ENCODE data around the gene ZNF469. TPM values are rescaled to one million over a fixed set of nuclear protein-coding genes. Genes with fewer than 3 reads are reported as not detected.

ZNF469 gene
- total RNA-seq, 4 donors from 2014 or later, result 0.18 to 1.7 (median 0.64) TPM

- Histone ChIP-seq H3K4me1 (no peaks in the 10 kb centered on the region), H3K36me3 (no peaks in the 10 kb centered on the region), H3K9me3 (no peaks in the 10 kb centered on the region), H3K27me3 (no peaks in the 10 kb centered on the region), H3K4me3 (no peak overlapping the region), H3K27ac (no peak overlapping the region)
- TF ChIP-seq POLR2A (IDR thresholded peaks at IDR 0.05) (no peak), CTCF (IDR thresholded peaks at IDR 0.05) (no peak)
- DNase-seq, result no peak
These were observed 40.1 kb downstream of the ZNF469 start for GRCh38 chr16:88422733-88423447.

- no peaks in the 10 kb centered on the region for H3K27me3 ChIP-seq
- H3K36me3 ChIP-seq, result no peaks in the 10 kb centered on the region
- no peaks in the 10 kb centered on the region for H3K9me3 ChIP-seq
- no peak overlapping the region for H3K27ac ChIP-seq
- TF ChIP-seq POLR2A (IDR thresholded peaks at IDR 0.05), result no peak
- TF ChIP-seq CTCF (IDR thresholded peaks at IDR 0.05), result no peak
- DNase-seq, result no peak
- no peaks in the 10 kb centered on the region for H3K4me1 ChIP-seq
- H3K4me3 ChIP-seq, result no peak overlapping the region
These were observed 40.7 kb downstream of the ZNF469 start for GRCh38 chr16:88423448-88423850.

- Histone ChIP-seq H3K9me3 (no peaks in the 10 kb centered on the region), H3K27me3 (no peaks in the 10 kb centered on the region), H3K27ac (no peak overlapping the region), H3K4me1 (peaks cover 0 to 12% (median 6%) of the 10 kb centered on the region in 4 donors), H3K36me3 (no peaks in the 10 kb centered on the region), H3K4me3 (no peak overlapping the region)
- no peak for DNase-seq
- no peak for TF ChIP-seq CTCF (IDR thresholded peaks at IDR 0.05)
- no peak for TF ChIP-seq POLR2A (IDR thresholded peaks at IDR 0.05)
These were observed 42.0 kb downstream of the ZNF469 start for GRCh38 chr16:88424587-88425235.

- H3K4me1 ChIP-seq, result peaks cover 0 to 23% (median 10%) of the 10 kb centered on the region in 4 donors
- no peak overlapping the region for H3K4me3 ChIP-seq
- DNase-seq, result no peak
- no peaks in the 10 kb centered on the region for H3K27me3 ChIP-seq
- no peak for TF ChIP-seq POLR2A (IDR thresholded peaks at IDR 0.05)
- TF ChIP-seq CTCF (IDR thresholded peaks at IDR 0.05), result no peak
- H3K9me3 ChIP-seq, result no peaks in the 10 kb centered on the region
- no peak overlapping the region for H3K27ac ChIP-seq
- no peaks in the 10 kb centered on the region for H3K36me3 ChIP-seq
These were observed 43.3 kb downstream of the ZNF469 start for GRCh38 chr16:88426018-88426417.

GRCh38 chr16:88427376-88427775 lies 44.6 kb downstream of the ZNF469 start:
- Histone ChIP-seq H3K27ac (no peak overlapping the region), H3K27me3 (no peaks in the 10 kb centered on the region), H3K4me3 (no peak overlapping the region), H3K9me3 (no peaks in the 10 kb centered on the region), H3K4me1 (peaks cover 0 to 27% (median 10%) of the 10 kb centered on the region in 4 donors), H3K36me3 (no peaks in the 10 kb centered on the region)
- no peak for TF ChIP-seq CTCF (IDR thresholded peaks at IDR 0.05)
- TF ChIP-seq POLR2A (IDR thresholded peaks at IDR 0.05), result no peak
- DNase-seq, result no peak

Data from Peyer's patch (tissue), 4 donors.